Measurements from ENCODE around the gene ING3. TPM values are rescaled to one million over a fixed set of nuclear protein-coding genes. Genes with fewer than 3 reads are reported as not detected.
A peak's percentile ranks its signal among the peaks of the same experiment; 100 is the strongest.

The ING3 gene
- total and polyA plus RNA-seq, 9 of the 15 experiments (the other 6 are each of a cell fraction or from before 2014, with no cell fraction given), result 22.8 to 233 (median 50.4) TPM

DNA sequence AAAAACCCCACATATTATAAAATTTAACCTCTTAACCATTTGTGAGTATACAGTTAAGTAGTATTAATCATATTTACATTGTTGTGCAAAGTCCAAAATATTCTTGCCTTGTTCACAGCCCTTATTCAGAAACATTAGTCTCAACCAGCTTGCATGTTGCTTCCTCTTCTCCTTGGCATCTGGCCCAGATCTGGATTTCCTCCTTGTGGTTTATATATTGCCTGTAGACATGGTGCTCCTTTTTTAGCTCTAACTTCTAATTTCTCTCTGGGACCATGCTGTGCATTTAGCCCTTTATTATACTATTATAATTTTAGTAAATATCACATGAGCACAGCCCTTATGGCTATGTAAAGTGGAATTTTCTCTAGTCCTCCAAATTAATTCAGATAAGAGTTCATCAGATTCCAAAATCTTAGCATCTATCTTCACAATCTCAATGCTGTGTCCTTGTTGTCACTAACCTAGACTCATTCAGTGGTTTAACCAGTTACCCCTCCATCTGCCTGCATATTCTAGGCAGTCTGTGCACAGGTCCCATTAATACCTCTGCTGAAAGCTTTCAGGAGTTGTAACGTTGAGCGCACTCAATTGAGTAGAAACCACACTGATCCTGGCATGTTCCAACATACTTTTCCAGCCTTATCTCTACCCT, 45.9 kb downstream of the ING3 start (continued):
- TF ChIP-seq ESRRA (IDR thresholded peaks at IDR 0.05; ENCODE audit: borderline replicate concordance, low read depth), result peak; percentile 58; the same call in 1 of the 2 replicates
- TF ChIP-seq, protein P1, sequence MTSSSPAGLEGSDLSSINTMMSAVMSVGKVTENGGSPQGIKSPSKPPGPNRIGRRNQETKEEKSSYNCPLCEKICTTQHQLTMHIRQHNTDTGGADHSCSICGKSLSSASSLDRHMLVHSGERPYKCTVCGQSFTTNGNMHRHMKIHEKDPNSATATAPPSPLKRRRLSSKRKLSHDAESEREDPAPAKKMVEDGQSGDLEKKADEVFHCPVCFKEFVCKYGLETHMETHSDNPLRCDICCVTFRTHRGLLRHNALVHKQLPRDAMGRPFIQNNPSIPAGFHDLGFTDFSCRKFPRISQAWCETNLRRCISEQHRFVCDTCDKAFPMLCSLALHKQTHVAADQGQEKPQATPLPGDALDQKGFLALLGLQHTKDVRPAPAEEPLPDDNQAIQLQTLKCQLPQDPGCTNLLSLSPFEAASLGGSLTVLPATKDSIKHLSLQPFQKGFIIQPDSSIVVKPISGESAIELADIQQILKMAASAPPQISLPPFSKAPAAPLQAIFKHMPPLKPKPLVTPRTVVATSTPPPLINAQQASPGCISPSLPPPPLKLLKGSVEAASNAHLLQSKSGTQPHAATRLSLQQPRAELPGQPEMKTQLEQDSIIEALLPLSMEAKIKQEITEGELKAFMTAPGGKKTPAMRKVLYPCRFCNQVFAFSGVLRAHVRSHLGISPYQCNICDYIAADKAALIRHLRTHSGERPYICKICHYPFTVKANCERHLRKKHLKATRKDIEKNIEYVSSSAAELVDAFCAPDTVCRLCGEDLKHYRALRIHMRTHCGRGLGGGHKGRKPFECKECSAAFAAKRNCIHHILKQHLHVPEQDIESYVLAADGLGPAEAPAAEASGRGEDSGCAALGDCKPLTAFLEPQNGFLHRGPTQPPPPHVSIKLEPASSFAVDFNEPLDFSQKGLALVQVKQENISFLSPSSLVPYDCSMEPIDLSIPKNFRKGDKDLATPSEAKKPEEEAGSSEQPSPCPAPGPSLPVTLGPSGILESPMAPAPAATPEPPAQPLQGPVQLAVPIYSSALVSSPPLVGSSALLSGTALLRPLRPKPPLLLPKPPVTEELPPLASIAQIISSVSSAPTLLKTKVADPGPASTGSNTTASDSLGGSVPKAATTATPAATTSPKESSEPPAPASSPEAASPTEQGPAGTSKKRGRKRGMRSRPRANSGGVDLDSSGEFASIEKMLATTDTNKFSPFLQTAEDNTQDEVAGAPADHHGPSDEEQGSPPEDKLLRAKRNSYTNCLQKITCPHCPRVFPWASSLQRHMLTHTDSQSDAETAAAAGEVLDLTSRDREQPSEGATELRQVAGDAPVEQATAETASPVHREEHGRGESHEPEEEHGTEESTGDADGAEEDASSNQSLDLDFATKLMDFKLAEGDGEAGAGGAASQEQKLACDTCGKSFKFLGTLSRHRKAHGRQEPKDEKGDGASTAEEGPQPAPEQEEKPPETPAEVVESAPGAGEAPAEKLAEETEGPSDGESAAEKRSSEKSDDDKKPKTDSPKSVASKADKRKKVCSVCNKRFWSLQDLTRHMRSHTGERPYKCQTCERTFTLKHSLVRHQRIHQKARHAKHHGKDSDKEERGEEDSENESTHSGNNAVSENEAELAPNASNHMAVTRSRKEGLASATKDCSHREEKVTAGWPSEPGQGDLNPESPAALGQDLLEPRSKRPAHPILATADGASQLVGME (CRISPR knock-in tag; IDR thresholded peaks at IDR 0.05), result no peak
- TF ChIP-seq CXXC5 (CRISPR knock-in tag; IDR thresholded peaks at IDR 0.05), result 0 out of 2 replicates have a peak, but pooled peaks have one; percentile 15
- TF ChIP-seq NFIX (CRISPR knock-in tag; IDR thresholded peaks at IDR 0.05; ENCODE audit: low read depth), result peak; percentile 23; the same call in 1 of the 2 replicates
- TF ChIP-seq, protein P2, sequence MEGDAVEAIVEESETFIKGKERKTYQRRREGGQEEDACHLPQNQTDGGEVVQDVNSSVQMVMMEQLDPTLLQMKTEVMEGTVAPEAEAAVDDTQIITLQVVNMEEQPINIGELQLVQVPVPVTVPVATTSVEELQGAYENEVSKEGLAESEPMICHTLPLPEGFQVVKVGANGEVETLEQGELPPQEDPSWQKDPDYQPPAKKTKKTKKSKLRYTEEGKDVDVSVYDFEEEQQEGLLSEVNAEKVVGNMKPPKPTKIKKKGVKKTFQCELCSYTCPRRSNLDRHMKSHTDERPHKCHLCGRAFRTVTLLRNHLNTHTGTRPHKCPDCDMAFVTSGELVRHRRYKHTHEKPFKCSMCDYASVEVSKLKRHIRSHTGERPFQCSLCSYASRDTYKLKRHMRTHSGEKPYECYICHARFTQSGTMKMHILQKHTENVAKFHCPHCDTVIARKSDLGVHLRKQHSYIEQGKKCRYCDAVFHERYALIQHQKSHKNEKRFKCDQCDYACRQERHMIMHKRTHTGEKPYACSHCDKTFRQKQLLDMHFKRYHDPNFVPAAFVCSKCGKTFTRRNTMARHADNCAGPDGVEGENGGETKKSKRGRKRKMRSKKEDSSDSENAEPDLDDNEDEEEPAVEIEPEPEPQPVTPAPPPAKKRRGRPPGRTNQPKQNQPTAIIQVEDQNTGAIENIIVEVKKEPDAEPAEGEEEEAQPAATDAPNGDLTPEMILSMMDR (IDR thresholded peaks at IDR 0.05 in 2 of 3, conservative IDR thresholded peaks at IDR 0.05 in 1 of 3; ENCODE audit: insufficient read depth in 2 of 3, low read depth in 1 of 3, low read length in 3 of 3), result 0 out of 6 replicates have a peak, but pooled peaks of 1 of the 3 experiments have one; percentile 0
- TF ChIP-seq EP400 (IDR thresholded peaks at IDR 0.05), result no peak
- TF ChIP-seq, protein P3, sequence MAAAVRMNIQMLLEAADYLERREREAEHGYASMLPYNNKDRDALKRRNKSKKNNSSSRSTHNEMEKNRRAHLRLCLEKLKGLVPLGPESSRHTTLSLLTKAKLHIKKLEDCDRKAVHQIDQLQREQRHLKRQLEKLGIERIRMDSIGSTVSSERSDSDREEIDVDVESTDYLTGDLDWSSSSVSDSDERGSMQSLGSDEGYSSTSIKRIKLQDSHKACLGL (CRISPR knock-in tag; IDR thresholded peaks at IDR 0.05; ENCODE audit: borderline replicate concordance, poor library complexity, severe bottlenecking), result no peak
- TF ChIP-seq POLR2AphosphoS5 (IDR thresholded peaks at IDR 0.05; ENCODE audit: control insufficient read depth, insufficient read depth, low read depth, low read length), result 0 out of 2 replicates have a peak, but pooled peaks have one; percentile 22
- TF ChIP-seq SRF (CRISPR knock-in tag; IDR thresholded peaks at IDR 0.05), result 0 out of 4 replicates have a peak, but pooled peaks of 1 of the 2 experiments have one; percentile 21
- TF ChIP-seq GATA2 (CRISPR knock-in tag; IDR thresholded peaks at IDR 0.05), result 0 out of 2 replicates have a peak, but pooled peaks have one; percentile 20
- 0 out of 2 replicates have a peak, but pooled peaks have one; percentile 34 for TF ChIP-seq SOX6 (IDR thresholded peaks at IDR 0.05)
- TF ChIP-seq TAL1 (IDR thresholded peaks at IDR 0.05), result no peak; the same call in 1 of the 2 replicates
- TF ChIP-seq ZNF239 (CRISPR knock-in tag; IDR thresholded peaks at IDR 0.05), result peak; percentile 67; the same call in 1 of the 2 replicates
- peak; percentile 52 to 76; a peak in 2 of 4 replicates for TF ChIP-seq ETV6 (IDR thresholded peaks at IDR 0.05; ENCODE audit: borderline replicate concordance in 1 of 2, low read depth in 2 of 2, low read length in 1 of 2)
- TF ChIP-seq ETV6 (CRISPR knock-in tag; IDR thresholded peaks at IDR 0.05; ENCODE audit: borderline replicate concordance), result no peak
- TF ChIP-seq ARID1B (IDR thresholded peaks at IDR 0.05), result peak; percentile 43; the same call in 1 of the 2 replicates
- TF ChIP-seq SMARCA4 (IDR thresholded peaks at IDR 0.05), result peak; percentile 27; the same call in 1 of the 2 replicates
- no peak for TF ChIP-seq ERF (CRISPR knock-in tag; IDR thresholded peaks at IDR 0.05)
- no peak for TF ChIP-seq MCM5 (IDR thresholded peaks at IDR 0.05; ENCODE audit: low read depth)
- no peak for TF ChIP-seq GABPB2 (CRISPR knock-in tag; conservative IDR thresholded peaks at IDR 0.05)
